Colonic mucosa (tissue), 4 donors: ENCODE results near the gene PF4V1. TPM values are rescaled to one million over a fixed set of nuclear protein-coding genes. Genes with fewer than 3 reads are reported as not detected.
"Not testable (repeated sequence)": the region's sequence is repeated elsewhere in the genome, so short reads cannot be mapped to it uniquely, and the experiment has no call there.

ENCODE experiments used
- DNase-seq: peaks from one replicate; pipeline ENCODE4 v3.0.0-alpha.2; 2020
- H3K27ac ChIP-seq: fragments of 200-600 bp; one replicate; pipeline ENCODE4 v1.8.0; 2021
- H3K27me3 ChIP-seq: fragments of 200-600 bp; one replicate; pipeline ENCODE4 v1.8.0; 2021
- H3K36me3 ChIP-seq: fragments of 200-600 bp; one replicate; pipeline ENCODE4 v1.8.0; 2021
- H3K4me1 ChIP-seq: fragments of 200-600 bp; one replicate; pipeline ENCODE4 v1.8.0; 2021; ENCODE audit warnings: mild to moderate bottlenecking
- H3K4me3 ChIP-seq: fragments of 200-600 bp; one replicate; pipeline ENCODE4 v1.8.0; 2021
- H3K9ac ChIP-seq, 2 donors: one replicate each; pipeline ENCODE4 v1.7.0; 2013; ENCODE audit warnings: control low read depth in 2 of 2, low read depth in 2 of 2, low read length in 2 of 2
- H3K9me3 ChIP-seq: fragments of 200-600 bp; one replicate; pipeline ENCODE4 v1.8.0; 2021
- CTCF ChIP-seq: fragments of 200-600 bp; IDR thresholded peaks from one replicate; pipeline ENCODE4 v1.8.0; 2022; ENCODE audit warnings: antibody characterized with exemption, mild to moderate bottlenecking
- intact Hi-C: fragments of 100-400 bp; cut with DNase I; formaldehyde crosslinking; loops from one replicate; pipeline ENCODE4 v1.14.1; 2022
- total RNA-seq, 2 donors: library from RNA; stranded (reverse); fragmentation: NEBNext Ultra II Directional in 1 of 2; extraction: Animal tissue kit (Norgen Biotek cat#: 25700) in 1 of 2; gene quantifications; one replicate each; pipeline ENCODE4 v1.2.1, GENCODE V29; 2021
- donor health status: healthy.
- donor health status: DM: no; HTN: no; CAD: no.
- donor health status: DM: no; HTN: no; CAD: no.

The PF4V1 gene
- total RNA-seq, 2 donors from 2014 or later: not detected

GRCh38 chr4:73896416-73896815 is 43.3 kb downstream of the PF4V1 start:
- intact Hi-C loops: no loop called here
- H3K9ac ChIP-seq: no peak overlapping the region
- no peak for DNase-seq
- no peaks in the 10 kb centered on the region for H3K4me1 ChIP-seq
- H3K36me3 ChIP-seq: no peaks in the 10 kb centered on the region
- no peak overlapping the region for H3K27ac ChIP-seq
- no peaks in the 10 kb centered on the region for H3K9me3 ChIP-seq
- H3K4me3 ChIP-seq: no peak overlapping the region
- no peaks in the 10 kb centered on the region for H3K27me3 ChIP-seq
- TF ChIP-seq CTCF: no peak

GRCh38 chr4:73897380-73898136 is 44.5 kb downstream of the PF4V1 start:
- Histone ChIP-seq H3K4me3 (no peak overlapping the region), H3K4me1 (no peaks in the 10 kb centered on the region), H3K36me3 (no peaks in the 10 kb centered on the region), H3K9me3 (no peaks in the 10 kb centered on the region), H3K27me3 (no peaks in the 10 kb centered on the region), H3K9ac (no peak overlapping the region), H3K27ac (no peak overlapping the region)
- no peak for TF ChIP-seq CTCF
- intact Hi-C loops: no loop called here
- DNase-seq: no peak

- DNase-seq, intact Hi-C loops, H3K27ac ChIP-seq, H3K9me3 ChIP-seq, H3K27me3 ChIP-seq, H3K4me1 ChIP-seq, H3K36me3 ChIP-seq, H3K4me3 ChIP-seq, H3K9ac ChIP-seq: not testable (repeated sequence)
Observed at GRCh38 chr4:73899338-73899737, 46.2 kb downstream of the PF4V1 start.

GRCh38 chr4:73901031-73901430 is 47.9 kb downstream of the PF4V1 start:
- no peaks in the 10 kb centered on the region for H3K36me3 ChIP-seq
- H3K4me1 ChIP-seq: no peaks in the 10 kb centered on the region
- TF ChIP-seq CTCF: no peak
- intact Hi-C loops: no loop called here
- no peak overlapping the region for H3K9ac ChIP-seq
- H3K27me3 ChIP-seq: no peaks in the 10 kb centered on the region
- no peak overlapping the region for H3K4me3 ChIP-seq
- DNase-seq: no peak
- H3K27ac ChIP-seq: no peak overlapping the region
- H3K9me3 ChIP-seq: no peaks in the 10 kb centered on the region

- intact Hi-C loops: no loop called here
- DNase-seq: no peak
- Histone ChIP-seq H3K27ac (no peak overlapping the region), H3K36me3 (no peaks in the 10 kb centered on the region), H3K4me3 (no peak overlapping the region), H3K4me1 (no peaks in the 10 kb centered on the region), H3K9me3 (no peaks in the 10 kb centered on the region), H3K9ac (no peak overlapping the region), H3K27me3 (no peaks in the 10 kb centered on the region)
- no peak for TF ChIP-seq CTCF
Observed at GRCh38 chr4:73902038-73902637, 49.0 kb downstream of the PF4V1 start.
